ENCODE data around the gene ZBTB9.

The ZBTB9 gene

GRCh38 chr6:33415831-33416230, 38.5 kb upstream of the ZBTB9 start:
- no peak for TF ChIP-seq CTCF (IDR thresholded peaks at IDR 0.05; ENCODE audit: control extremely low read depth, extremely low read depth, low read depth, missing control alignments)
- ChIA-PET CTCF (interaction anchor here (1.1 to 2.1 kb wide), 3 partner anchors 10 to 25 kb away, joined by 4 to 7 read pairs (median 6); partner anchors contain the start of gene KIFC1), POLR2A (interaction anchor here (0.6 kb wide), 1 partner anchor 103 kb away, joined by 3 read pairs; no protein-coding TSS in a partner anchor)
- DNase-seq (ENCODE audit: extremely low spot score) = no peak

- DNase-seq (ENCODE audit: extremely low spot score) = no peak
- ChIA-PET POLR2A (interaction anchor here (0.6 kb wide), 1 partner anchor 104 kb away, joined by 3 read pairs; no protein-coding TSS in a partner anchor), CTCF (interaction anchor here (1.1 to 2.1 kb wide), 4 partner anchors 9 to 26 kb away, joined by 4 to 7 read pairs (median 6); partner anchors contain the start of gene KIFC1)
- TF ChIP-seq CTCF (IDR thresholded peaks at IDR 0.05; ENCODE audit: control extremely low read depth, extremely low read depth, low read depth, missing control alignments) = no peak
Measured at GRCh38 chr6:33416386-33417127, 37.8 kb upstream of the ZBTB9 start.

- no peak for TF ChIP-seq CTCF (IDR thresholded peaks at IDR 0.05; ENCODE audit: control extremely low read depth, extremely low read depth, low read depth, missing control alignments)
- no peak for DNase-seq (ENCODE audit: extremely low spot score)
- CTCF ChIA-PET = interaction anchor here (1.5 to 2.1 kb wide), 4 partner anchors 9 to 27 kb away, joined by 3 to 9 read pairs (median 7); partner anchors contain the start of gene KIFC1
- POLR2A ChIA-PET = no interaction called here
Measured at GRCh38 chr6:33417128-33417902, 37.1 kb upstream of the ZBTB9 start.

- CTCF ChIA-PET = interaction anchor here (0.6 to 1.9 kb wide), 10 partner anchors 8 to 170 kb away, joined by 3 to 9 read pairs (median 4); partner anchors contain the start of gene B3GALT4
- peak; percentile 93 for DNase-seq (ENCODE audit: extremely low spot score)
- POLR2A ChIA-PET = no interaction called here
- TF ChIP-seq CTCF (IDR thresholded peaks at IDR 0.05; ENCODE audit: control extremely low read depth, extremely low read depth, low read depth, missing control alignments) = peak; percentile 26
Measured at GRCh38 chr6:33417903-33418689, 36.3 kb upstream of the ZBTB9 start, which contains the start of gene CUTA. Gene CUTA, minus strand, starts transcription at chr6:33418107. Its CDS starts 107 bp downstream, at chr6:33418000.

GRCh38 chr6:33418690-33419291, 35.6 kb upstream of the ZBTB9 start:
- no peak for DNase-seq (ENCODE audit: extremely low spot score)
- ChIA-PET POLR2A (no interaction called here), CTCF (interaction anchor here (0.9 to 1.9 kb wide), 9 partner anchors 9 to 170 kb away, joined by 3 to 9 read pairs (median 3); partner anchors contain the start of gene B3GALT4)
- no peak for TF ChIP-seq CTCF (IDR thresholded peaks at IDR 0.05; ENCODE audit: control extremely low read depth, extremely low read depth, low read depth, missing control alignments)
